Measurements from ENCODE around the gene GNPAT.

DNA sequence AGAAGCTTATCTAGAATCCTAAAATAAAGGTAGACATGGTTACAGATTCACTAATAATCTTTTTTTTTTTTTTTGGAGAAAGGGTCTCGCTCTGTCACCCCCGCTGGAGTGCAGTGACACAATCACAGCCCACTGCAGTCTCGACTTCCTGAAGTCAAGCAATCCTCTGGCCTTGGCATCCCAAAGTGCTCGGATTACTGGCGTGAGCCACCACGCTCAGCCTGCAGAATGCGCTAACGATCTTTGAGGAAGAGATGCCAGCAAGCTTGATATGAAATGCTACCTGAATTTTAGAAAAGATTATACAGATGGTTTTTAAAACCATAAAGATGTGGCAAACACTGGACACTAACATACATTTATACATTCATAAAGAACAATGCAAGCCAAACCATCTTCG, 4.1 kb upstream of the GNPAT start:
- TF ChIP-seq, protein P1, sequence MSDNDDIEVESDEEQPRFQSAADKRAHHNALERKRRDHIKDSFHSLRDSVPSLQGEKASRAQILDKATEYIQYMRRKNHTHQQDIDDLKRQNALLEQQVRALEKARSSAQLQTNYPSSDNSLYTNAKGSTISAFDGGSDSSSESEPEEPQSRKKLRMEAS (IDR thresholded peaks at IDR 0.05) = no peak
- TF ChIP-seq TCF12 (IDR thresholded peaks at IDR 0.05; ENCODE audit: low read depth) = no peak
- no peak for TF ChIP-seq CEBPB (IDR thresholded peaks at IDR 0.05)
- TF ChIP-seq EP300 (IDR thresholded peaks at IDR 0.05; ENCODE audit: borderline replicate concordance) = no peak
- TF ChIP-seq YY1 (IDR thresholded peaks at IDR 0.05; ENCODE audit: low read depth) = no peak
- no peak for TF ChIP-seq TEAD4 (IDR thresholded peaks at IDR 0.05)
- TF ChIP-seq NFIC (IDR thresholded peaks at IDR 0.05) = no peak
- TF ChIP-seq, protein P2, sequence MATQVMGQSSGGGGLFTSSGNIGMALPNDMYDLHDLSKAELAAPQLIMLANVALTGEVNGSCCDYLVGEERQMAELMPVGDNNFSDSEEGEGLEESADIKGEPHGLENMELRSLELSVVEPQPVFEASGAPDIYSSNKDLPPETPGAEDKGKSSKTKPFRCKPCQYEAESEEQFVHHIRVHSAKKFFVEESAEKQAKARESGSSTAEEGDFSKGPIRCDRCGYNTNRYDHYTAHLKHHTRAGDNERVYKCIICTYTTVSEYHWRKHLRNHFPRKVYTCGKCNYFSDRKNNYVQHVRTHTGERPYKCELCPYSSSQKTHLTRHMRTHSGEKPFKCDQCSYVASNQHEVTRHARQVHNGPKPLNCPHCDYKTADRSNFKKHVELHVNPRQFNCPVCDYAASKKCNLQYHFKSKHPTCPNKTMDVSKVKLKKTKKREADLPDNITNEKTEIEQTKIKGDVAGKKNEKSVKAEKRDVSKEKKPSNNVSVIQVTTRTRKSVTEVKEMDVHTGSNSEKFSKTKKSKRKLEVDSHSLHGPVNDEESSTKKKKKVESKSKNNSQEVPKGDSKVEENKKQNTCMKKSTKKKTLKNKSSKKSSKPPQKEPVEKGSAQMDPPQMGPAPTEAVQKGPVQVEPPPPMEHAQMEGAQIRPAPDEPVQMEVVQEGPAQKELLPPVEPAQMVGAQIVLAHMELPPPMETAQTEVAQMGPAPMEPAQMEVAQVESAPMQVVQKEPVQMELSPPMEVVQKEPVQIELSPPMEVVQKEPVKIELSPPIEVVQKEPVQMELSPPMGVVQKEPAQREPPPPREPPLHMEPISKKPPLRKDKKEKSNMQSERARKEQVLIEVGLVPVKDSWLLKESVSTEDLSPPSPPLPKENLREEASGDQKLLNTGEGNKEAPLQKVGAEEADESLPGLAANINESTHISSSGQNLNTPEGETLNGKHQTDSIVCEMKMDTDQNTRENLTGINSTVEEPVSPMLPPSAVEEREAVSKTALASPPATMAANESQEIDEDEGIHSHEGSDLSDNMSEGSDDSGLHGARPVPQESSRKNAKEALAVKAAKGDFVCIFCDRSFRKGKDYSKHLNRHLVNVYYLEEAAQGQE (IDR thresholded peaks at IDR 0.05; ENCODE audit: low read depth) = no peak
- no peak for TF ChIP-seq FOXM1 (IDR thresholded peaks at IDR 0.05; ENCODE audit: borderline replicate concordance, low read depth)
- no peak for TF ChIP-seq TAF1 (IDR thresholded peaks at IDR 0.05; ENCODE audit: low read depth)
- no peak for TF ChIP-seq ZBTB7A (IDR thresholded peaks at IDR 0.05; ENCODE audit: low read depth)
- TF ChIP-seq RAD21 (IDR thresholded peaks at IDR 0.05; ENCODE audit: low read depth) = no peak

Measured in Ishikawa (cell line).